ENCODE measurements around the gene WSCD2. TPM values are rescaled to one million over a fixed set of nuclear protein-coding genes. Genes with fewer than 3 reads are reported as not detected.

WSCD2 gene
- total RNA-seq, 1 donor from 2014 or later = 72.9 TPM

DNA sequence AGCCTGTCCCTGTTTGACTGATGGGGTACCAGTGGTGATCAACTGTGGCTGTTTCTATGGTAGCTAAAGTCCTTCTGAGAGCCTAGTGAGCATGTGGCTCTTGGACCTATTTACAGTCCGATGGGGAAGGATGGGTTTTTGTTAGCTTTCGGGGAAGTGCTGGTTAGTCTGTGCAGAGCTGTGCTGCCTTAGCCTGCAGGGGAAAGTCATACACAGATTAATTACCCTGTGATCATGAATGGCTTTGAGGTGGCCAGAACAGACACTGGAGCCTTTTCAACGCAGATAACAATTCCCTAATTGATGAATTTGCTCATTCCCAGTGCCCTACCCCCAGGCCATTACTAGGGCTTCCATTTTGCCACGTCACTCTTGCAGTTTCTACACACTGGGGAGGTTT, 99.7 kb downstream of the WSCD2 start:
- H3K9me3 Mint-ChIP-seq = no peaks in the 10 kb centered on the region
- DNase-seq (ENCODE audit: extremely low spot score, unreplicated experiment) = no peak
- H3K4me1 Mint-ChIP-seq (ENCODE audit: unreplicated experiment) = no peaks in the 10 kb centered on the region
- no peak overlapping the region for H3K4me3 Mint-ChIP-seq
- no peak for TF ChIP-seq CTCF (conservative IDR thresholded peaks at IDR 0.05)
- H3K27ac Mint-ChIP-seq = peak overlapping the region; percentile 12
- H3K36me3 Mint-ChIP-seq = no peaks in the 10 kb centered on the region
- peaks cover 30% of the 10 kb centered on the region for H3K27me3 Mint-ChIP-seq

DNA sequence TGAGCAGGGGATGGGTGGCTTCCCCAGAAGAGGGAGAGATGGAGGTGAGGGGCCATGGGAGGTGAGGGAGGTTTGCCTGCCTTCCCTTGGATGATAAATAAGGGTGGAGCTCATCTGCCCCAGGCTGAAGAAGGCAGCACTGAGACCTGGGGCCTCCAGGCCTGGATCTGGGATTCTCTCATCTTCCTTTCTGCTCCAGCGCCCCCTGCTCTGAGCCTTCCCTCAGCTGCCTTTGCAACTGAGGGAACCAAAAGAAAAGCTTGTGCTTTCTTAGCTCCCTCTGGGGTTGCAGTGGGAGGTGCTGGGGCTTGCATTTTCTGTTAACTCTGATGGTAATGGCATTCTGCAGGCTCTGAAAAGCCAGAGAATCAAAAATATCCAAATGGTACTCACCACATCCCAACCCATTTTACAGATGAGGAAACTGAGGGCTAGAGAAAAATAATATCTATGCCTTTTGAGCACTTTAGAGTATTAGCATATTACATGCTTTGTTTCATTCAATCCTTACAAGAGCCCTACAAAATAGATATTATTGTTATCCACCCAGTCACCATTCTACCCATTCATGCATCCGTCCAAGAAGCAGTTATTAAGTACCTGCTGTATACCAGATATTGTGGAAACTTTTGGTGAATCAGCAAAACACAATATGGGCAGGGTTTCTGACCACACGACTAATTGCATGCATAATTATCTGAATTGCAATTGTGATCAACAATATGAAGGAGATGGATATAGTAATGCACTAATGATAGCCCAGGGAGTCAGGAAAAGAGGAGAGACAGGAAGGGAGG, 102.2 kb downstream of the WSCD2 start:
- peaks cover 8% of the 10 kb centered on the region for H3K4me1 Mint-ChIP-seq (ENCODE audit: unreplicated experiment)
- no peak overlapping the region for H3K4me3 Mint-ChIP-seq
- TF ChIP-seq CTCF (conservative IDR thresholded peaks at IDR 0.05) = no peak
- H3K27me3 Mint-ChIP-seq = peaks cover 42% of the 10 kb centered on the region
- H3K36me3 Mint-ChIP-seq = no peaks in the 10 kb centered on the region
- H3K27ac Mint-ChIP-seq = no peak overlapping the region
- DNase-seq (ENCODE audit: extremely low spot score, unreplicated experiment) = no peak
- H3K9me3 Mint-ChIP-seq = no peaks in the 10 kb centered on the region

DNA sequence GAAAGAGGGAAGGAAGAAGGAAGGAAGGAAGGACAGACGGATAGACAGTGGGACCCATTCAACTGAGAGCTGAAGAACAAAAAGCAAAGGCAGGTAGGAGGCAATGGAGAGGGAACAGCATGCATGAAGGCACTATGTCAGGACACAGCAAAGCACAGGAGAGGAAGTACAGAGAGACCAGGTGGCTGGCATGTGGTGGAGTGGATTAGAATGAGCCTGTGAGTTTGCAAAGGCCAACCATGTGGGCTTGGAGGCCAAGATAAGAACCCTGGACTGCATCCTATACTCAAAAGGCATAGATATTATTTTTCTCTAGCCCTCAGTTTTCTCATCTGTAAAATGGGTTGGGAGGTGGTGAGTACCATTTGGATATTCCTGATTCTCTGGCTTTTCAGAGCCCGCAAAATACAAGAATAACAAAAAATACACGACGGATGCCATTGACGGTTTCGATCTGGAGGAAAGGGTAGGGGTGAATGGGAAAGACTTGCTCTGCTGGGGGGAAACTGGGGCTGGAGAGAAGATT, 102.9 kb downstream of the WSCD2 start:
- TF ChIP-seq CTCF (conservative IDR thresholded peaks at IDR 0.05) = no peak
- DNase-seq (ENCODE audit: extremely low spot score, unreplicated experiment) = no peak
- H3K36me3 Mint-ChIP-seq = no peaks in the 10 kb centered on the region
- peaks cover 12% of the 10 kb centered on the region for H3K4me1 Mint-ChIP-seq (ENCODE audit: unreplicated experiment)
- H3K4me3 Mint-ChIP-seq = no peak overlapping the region
- H3K27me3 Mint-ChIP-seq = peaks cover 47% of the 10 kb centered on the region
- H3K27ac Mint-ChIP-seq = no peak overlapping the region
- H3K9me3 Mint-ChIP-seq = no peaks in the 10 kb centered on the region

DNA sequence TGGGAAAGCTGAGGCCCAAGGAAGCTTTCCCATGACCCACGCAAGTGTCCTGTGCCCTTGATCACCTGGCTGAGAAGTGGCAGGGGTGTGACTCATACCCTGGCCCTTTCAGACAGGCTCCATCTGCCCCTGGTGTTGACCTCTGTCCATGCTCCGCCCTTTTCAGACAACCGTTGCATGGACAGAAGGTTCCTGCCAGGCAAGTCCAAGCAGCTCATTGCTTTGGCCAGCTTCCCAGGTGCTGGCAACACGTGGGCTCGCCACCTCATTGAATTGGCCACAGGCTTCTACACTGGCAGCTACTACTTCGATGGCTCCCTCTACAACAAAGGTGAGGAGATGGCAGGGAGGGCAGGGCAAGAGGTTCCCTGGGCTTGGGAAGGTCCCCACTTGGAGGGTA, 103.5 kb downstream of the WSCD2 start:
- Mint-ChIP-seq H3K9me3 (no peaks in the 10 kb centered on the region), H3K27ac (no peak overlapping the region), H3K36me3 (no peaks in the 10 kb centered on the region), H3K27me3 (peaks cover 50% of the 10 kb centered on the region), H3K4me1 (ENCODE audit: unreplicated experiment) (peaks cover 12% of the 10 kb centered on the region), H3K4me3 (no peak overlapping the region)
- no peak for TF ChIP-seq CTCF (conservative IDR thresholded peaks at IDR 0.05)
- DNase-seq (ENCODE audit: extremely low spot score, unreplicated experiment) = no peak

GRCh38 chr12:108234158-108234557, 105.1 kb downstream of the WSCD2 start:
- H3K27me3 Mint-ChIP-seq = peaks cover 55% of the 10 kb centered on the region
- peaks cover 12% of the 10 kb centered on the region for H3K4me1 Mint-ChIP-seq (ENCODE audit: unreplicated experiment)
- TF ChIP-seq CTCF (conservative IDR thresholded peaks at IDR 0.05) = no peak
- DNase-seq (ENCODE audit: extremely low spot score, unreplicated experiment) = no peak
- H3K9me3 Mint-ChIP-seq = no peaks in the 10 kb centered on the region
- H3K36me3 Mint-ChIP-seq = peaks cover 5% of the 10 kb centered on the region
- no peak overlapping the region for H3K4me3 Mint-ChIP-seq
- H3K27ac Mint-ChIP-seq = no peak overlapping the region

Measured in type B pancreatic cell (in vitro differentiated cells).